ENCODE results near the gene LUC7L2. TPM values are rescaled to one million over a fixed set of nuclear protein-coding genes. Genes with fewer than 3 reads are reported as not detected.

LUC7L2 gene
- total RNA-seq, 1 experiment from 2014 or later: 94.4 TPM

GRCh38 chr7:139387594-139387993 is 27.9 kb downstream of the LUC7L2 start (continued):
- no peak for TF ChIP-seq ERG (CRISPR knock-in tag; IDR thresholded peaks at IDR 0.05)
- TF ChIP-seq, protein P1, sequence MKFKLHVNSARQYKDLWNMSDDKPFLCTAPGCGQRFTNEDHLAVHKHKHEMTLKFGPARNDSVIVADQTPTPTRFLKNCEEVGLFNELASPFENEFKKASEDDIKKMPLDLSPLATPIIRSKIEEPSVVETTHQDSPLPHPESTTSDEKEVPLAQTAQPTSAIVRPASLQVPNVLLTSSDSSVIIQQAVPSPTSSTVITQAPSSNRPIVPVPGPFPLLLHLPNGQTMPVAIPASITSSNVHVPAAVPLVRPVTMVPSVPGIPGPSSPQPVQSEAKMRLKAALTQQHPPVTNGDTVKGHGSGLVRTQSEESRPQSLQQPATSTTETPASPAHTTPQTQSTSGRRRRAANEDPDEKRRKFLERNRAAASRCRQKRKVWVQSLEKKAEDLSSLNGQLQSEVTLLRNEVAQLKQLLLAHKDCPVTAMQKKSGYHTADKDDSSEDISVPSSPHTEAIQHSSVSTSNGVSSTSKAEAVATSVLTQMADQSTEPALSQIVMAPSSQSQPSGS (CRISPR knock-in tag; IDR thresholded peaks at IDR 0.05; ENCODE audit: borderline replicate concordance, low read depth): no peak

GRCh38 chr7:139389091-139389490 is 29.4 kb downstream of the LUC7L2 start:
- POLR2A ChIA-PET: no interaction called here
- Mint-ChIP-seq H3K4me1 (no peaks in the 10 kb centered on the region), H3K27me3 (ENCODE audit: low read depth) (no peaks in the 10 kb centered on the region), H3K9me3 (no peaks in the 10 kb centered on the region; the same call in 1 of the 2 replicates), H3K27ac (no peak overlapping the region), H3K4me3 (no peak overlapping the region), H3K36me3 (peaks cover 50% of the 10 kb centered on the region)
- DNase-seq (ENCODE audit: low spot score) (no peak), ATAC-seq (no peak)
- CTCF ChIA-PET: no interaction called here
- TF ChIP-seq ZNF532 (CRISPR knock-in tag; IDR thresholded peaks at IDR 0.05; ENCODE audit: borderline replicate concordance) (no peak), NR2C2 (CRISPR knock-in tag; IDR thresholded peaks at IDR 0.05) (no peak), ZMAT4 (CRISPR knock-in tag; IDR thresholded peaks at IDR 0.05) (no peak), FOXJ3 (CRISPR knock-in tag; IDR thresholded peaks at IDR 0.05; ENCODE audit: borderline replicate concordance) (no peak), CREB1 (CRISPR knock-in tag; IDR thresholded peaks at IDR 0.05) (no peak), ATF6 (CRISPR knock-in tag; IDR thresholded peaks at IDR 0.05) (no peak), MXD4 (CRISPR knock-in tag; IDR thresholded peaks at IDR 0.05; ENCODE audit: borderline replicate concordance) (no peak), RORB (CRISPR knock-in tag; IDR thresholded peaks at IDR 0.05) (no peak), FOXP4 (CRISPR knock-in tag; IDR thresholded peaks at IDR 0.05) (no peak), ZNF512 (CRISPR knock-in tag; IDR thresholded peaks at IDR 0.05; ENCODE audit: borderline replicate concordance) (no peak), IRF2 (CRISPR knock-in tag; IDR thresholded peaks at IDR 0.05; ENCODE audit: borderline replicate concordance, low read depth) (no peak), SMAD4 (CRISPR knock-in tag; IDR thresholded peaks at IDR 0.05) (no peak), TEAD1 (CRISPR knock-in tag; IDR thresholded peaks at IDR 0.05) (no peak), NR3C1 (CRISPR knock-in tag; conservative IDR thresholded peaks at IDR 0.05; ENCODE audit: low read depth) (no peak)
- TF ChIP-seq, protein P2, sequence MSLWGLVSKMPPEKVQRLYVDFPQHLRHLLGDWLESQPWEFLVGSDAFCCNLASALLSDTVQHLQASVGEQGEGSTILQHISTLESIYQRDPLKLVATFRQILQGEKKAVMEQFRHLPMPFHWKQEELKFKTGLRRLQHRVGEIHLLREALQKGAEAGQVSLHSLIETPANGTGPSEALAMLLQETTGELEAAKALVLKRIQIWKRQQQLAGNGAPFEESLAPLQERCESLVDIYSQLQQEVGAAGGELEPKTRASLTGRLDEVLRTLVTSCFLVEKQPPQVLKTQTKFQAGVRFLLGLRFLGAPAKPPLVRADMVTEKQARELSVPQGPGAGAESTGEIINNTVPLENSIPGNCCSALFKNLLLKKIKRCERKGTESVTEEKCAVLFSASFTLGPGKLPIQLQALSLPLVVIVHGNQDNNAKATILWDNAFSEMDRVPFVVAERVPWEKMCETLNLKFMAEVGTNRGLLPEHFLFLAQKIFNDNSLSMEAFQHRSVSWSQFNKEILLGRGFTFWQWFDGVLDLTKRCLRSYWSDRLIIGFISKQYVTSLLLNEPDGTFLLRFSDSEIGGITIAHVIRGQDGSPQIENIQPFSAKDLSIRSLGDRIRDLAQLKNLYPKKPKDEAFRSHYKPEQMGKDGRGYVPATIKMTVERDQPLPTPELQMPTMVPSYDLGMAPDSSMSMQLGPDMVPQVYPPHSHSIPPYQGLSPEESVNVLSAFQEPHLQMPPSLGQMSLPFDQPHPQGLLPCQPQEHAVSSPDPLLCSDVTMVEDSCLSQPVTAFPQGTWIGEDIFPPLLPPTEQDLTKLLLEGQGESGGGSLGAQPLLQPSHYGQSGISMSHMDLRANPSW (CRISPR knock-in tag; conservative IDR thresholded peaks at IDR 0.05; ENCODE audit: low read depth): no peak
